CD4-positive, alpha-beta T cell treated with Interleukin-15 for 1 hour (primary cell): ENCODE measurements around the gene NRM.
A peak's percentile ranks its signal among the peaks of the same experiment; 100 is the strongest.
"Not testable (repeated sequence)": the region's sequence is repeated elsewhere in the genome, so short reads cannot be mapped to it uniquely, and the experiment has no call there.

ENCODE experiments used
- DNase-seq: peaks from one replicate; pipeline ENCODE4 v3.0.0-alpha.2; 2020

Gene NRM

GRCh38 chr6:30690403-30691207, at the start of gene NRM:
TSS of gene NRM (minus strand) at chr6:30690984. CDS start at chr6:30690974, 10 bp downstream.
- DNase-seq: peak; percentile 65

GRCh38 chr6:30740540-30740870, 49.7 kb upstream of the NRM start:
- DNase-seq: no peak

GRCh38 chr6:30738532-30738931, 47.7 kb upstream of the NRM start:
- no peak for DNase-seq

- no peak for DNase-seq
Observed at GRCh38 chr6:30735668-30736314, 45.0 kb upstream of the NRM start.

GRCh38 chr6:30732237-30732943, 41.6 kb upstream of the NRM start:
- no peak for DNase-seq

GRCh38 chr6:30730601-30731435, 40.0 kb upstream of the NRM start:
- DNase-seq: peak; percentile 85

- no peak for DNase-seq
Observed at GRCh38 chr6:30727920-30728553, 37.3 kb upstream of the NRM start.

- DNase-seq: no peak
Observed at GRCh38 chr6:30726506-30727413, 36.0 kb upstream of the NRM start.

GRCh38 chr6:30725713-30726505, 35.1 kb upstream of the NRM start:
- no peak for DNase-seq

GRCh38 chr6:30724906-30725667, 34.3 kb upstream of the NRM start:
- DNase-seq: no peak

GRCh38 chr6:30723843-30724741, 33.3 kb upstream of the NRM start:
- DNase-seq: not testable (repeated sequence)

- DNase-seq: not testable (repeated sequence)
Observed at GRCh38 chr6:30723159-30723842, 32.5 kb upstream of the NRM start.

GRCh38 chr6:30722280-30723112, 31.7 kb upstream of the NRM start:
- DNase-seq: peak; percentile 79

- peak; percentile 59 for DNase-seq
Observed at GRCh38 chr6:30722025-30722279, 31.2 kb upstream of the NRM start.

GRCh38 chr6:30721198-30722024, 30.6 kb upstream of the NRM start:
- DNase-seq: peak; percentile 93

GRCh38 chr6:30720738-30721197, 30.0 kb upstream of the NRM start:
- DNase-seq: peak; percentile 59
